ENCODE data around the gene PSMA6. TPM values are rescaled to one million over a fixed set of nuclear protein-coding genes. Genes with fewer than 3 reads are reported as not detected.

PSMA6 gene
- total and polyA plus RNA-seq, 2 of the 13 experiments (the other 11 are each of a cell fraction or from before 2014, with no cell fraction given): 525 to 1,109 TPM

DNA sequence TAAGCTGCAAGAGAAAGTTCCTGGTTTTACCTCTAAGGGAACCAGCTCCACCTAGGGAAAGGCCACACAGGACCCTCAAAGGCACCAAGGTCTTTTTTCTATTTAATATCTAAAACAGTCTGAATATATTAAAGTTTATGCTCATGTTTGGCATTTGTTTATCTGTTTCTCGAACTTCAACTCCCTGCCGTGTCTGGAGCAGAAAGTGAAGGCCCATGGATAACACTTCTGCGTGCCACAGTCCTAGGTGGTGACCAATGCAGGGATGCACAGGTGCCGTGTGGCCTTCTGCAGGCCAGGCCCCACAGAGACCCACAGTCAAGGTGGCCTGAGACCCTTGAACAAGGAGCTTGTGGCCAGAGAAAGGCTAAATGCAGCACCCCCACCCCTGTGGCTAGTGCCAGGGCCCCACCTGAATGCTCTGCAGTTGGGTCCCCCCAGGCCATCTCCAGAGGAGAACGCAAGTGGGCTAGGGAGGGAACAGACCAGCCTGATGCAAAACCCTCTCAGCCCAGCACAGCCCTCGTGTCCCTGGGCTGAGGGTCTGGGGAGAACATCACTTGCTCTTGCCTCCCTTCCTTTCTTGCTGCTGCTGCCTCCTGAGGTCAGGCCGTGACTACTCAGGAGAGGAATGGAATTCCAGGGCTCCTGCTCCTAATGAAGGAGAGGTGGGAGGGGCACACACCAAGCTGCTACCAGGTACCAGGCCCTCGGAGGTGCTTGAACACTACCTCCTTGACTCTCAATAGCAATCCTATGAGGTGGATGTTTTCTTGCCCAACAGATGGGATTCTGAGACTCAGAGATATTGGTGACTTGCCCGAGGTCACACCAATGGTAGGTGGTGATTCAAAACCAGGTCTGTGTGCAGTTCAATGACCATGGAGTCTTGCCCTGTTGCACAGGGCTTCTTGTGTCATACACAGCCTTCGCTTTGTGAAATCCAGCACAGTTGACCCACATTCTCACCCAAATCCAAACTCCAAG lies 45.4 kb downstream of the PSMA6 start (continued):
- TF ChIP-seq, protein P1, sequence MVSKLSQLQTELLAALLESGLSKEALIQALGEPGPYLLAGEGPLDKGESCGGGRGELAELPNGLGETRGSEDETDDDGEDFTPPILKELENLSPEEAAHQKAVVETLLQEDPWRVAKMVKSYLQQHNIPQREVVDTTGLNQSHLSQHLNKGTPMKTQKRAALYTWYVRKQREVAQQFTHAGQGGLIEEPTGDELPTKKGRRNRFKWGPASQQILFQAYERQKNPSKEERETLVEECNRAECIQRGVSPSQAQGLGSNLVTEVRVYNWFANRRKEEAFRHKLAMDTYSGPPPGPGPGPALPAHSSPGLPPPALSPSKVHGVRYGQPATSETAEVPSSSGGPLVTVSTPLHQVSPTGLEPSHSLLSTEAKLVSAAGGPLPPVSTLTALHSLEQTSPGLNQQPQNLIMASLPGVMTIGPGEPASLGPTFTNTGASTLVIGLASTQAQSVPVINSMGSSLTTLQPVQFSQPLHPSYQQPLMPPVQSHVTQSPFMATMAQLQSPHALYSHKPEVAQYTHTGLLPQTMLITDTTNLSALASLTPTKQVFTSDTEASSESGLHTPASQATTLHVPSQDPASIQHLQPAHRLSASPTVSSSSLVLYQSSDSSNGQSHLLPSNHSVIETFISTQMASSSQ (IDR thresholded peaks at IDR 0.05; ENCODE audit: low read depth): no peak
- TF ChIP-seq, protein P1 (CRISPR knock-in tag; IDR thresholded peaks at IDR 0.05; ENCODE audit: borderline replicate concordance): peak; percentile 52; the same call in 1 of the 2 replicates
- TF ChIP-seq ZKSCAN8 (CRISPR knock-in tag; IDR thresholded peaks at IDR 0.05; ENCODE audit: borderline replicate concordance): 0 out of 2 replicates have a peak, but pooled peaks have one; percentile 10
- peak; percentile 85 for TF ChIP-seq TEAD3 (CRISPR knock-in tag; optimal IDR thresholded peaks at IDR 0.05; ENCODE audit: borderline replicate concordance)
- TF ChIP-seq RXRA (CRISPR knock-in tag; IDR thresholded peaks at IDR 0.05): peak; percentile 65
- 0 out of 2 replicates have a peak, but pooled peaks have one; percentile 5 for TF ChIP-seq ZFP41 (CRISPR knock-in tag; IDR thresholded peaks at IDR 0.05; ENCODE audit: borderline replicate concordance)
- 0 out of 2 replicates have a peak, but pooled peaks have one; percentile 21 for TF ChIP-seq GATAD2A (CRISPR knock-in tag; IDR thresholded peaks at IDR 0.05)
- TF ChIP-seq, protein P2, sequence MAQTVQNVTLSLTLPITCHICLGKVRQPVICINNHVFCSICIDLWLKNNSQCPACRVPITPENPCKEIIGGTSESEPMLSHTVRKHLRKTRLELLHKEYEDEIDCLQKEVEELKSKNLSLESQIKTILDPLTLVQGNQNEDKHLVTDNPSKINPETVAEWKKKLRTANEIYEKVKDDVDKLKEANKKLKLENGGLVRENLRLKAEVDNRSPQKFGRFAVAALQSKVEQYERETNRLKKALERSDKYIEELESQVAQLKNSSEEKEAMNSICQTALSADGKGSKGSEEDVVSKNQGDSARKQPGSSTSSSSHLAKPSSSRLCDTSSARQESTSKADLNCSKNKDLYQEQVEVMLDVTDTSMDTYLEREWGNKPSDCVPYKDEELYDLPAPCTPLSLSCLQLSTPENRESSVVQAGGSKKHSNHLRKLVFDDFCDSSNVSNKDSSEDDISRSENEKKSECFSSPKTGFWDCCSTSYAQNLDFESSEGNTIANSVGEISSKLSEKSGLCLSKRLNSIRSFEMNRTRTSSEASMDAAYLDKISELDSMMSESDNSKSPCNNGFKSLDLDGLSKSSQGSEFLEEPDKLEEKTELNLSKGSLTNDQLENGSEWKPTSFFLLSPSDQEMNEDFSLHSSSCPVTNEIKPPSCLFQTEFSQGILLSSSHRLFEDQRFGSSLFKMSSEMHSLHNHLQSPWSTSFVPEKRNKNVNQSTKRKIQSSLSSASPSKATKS (CRISPR knock-in tag; IDR thresholded peaks at IDR 0.05): no peak
- TF ChIP-seq, protein P3, sequence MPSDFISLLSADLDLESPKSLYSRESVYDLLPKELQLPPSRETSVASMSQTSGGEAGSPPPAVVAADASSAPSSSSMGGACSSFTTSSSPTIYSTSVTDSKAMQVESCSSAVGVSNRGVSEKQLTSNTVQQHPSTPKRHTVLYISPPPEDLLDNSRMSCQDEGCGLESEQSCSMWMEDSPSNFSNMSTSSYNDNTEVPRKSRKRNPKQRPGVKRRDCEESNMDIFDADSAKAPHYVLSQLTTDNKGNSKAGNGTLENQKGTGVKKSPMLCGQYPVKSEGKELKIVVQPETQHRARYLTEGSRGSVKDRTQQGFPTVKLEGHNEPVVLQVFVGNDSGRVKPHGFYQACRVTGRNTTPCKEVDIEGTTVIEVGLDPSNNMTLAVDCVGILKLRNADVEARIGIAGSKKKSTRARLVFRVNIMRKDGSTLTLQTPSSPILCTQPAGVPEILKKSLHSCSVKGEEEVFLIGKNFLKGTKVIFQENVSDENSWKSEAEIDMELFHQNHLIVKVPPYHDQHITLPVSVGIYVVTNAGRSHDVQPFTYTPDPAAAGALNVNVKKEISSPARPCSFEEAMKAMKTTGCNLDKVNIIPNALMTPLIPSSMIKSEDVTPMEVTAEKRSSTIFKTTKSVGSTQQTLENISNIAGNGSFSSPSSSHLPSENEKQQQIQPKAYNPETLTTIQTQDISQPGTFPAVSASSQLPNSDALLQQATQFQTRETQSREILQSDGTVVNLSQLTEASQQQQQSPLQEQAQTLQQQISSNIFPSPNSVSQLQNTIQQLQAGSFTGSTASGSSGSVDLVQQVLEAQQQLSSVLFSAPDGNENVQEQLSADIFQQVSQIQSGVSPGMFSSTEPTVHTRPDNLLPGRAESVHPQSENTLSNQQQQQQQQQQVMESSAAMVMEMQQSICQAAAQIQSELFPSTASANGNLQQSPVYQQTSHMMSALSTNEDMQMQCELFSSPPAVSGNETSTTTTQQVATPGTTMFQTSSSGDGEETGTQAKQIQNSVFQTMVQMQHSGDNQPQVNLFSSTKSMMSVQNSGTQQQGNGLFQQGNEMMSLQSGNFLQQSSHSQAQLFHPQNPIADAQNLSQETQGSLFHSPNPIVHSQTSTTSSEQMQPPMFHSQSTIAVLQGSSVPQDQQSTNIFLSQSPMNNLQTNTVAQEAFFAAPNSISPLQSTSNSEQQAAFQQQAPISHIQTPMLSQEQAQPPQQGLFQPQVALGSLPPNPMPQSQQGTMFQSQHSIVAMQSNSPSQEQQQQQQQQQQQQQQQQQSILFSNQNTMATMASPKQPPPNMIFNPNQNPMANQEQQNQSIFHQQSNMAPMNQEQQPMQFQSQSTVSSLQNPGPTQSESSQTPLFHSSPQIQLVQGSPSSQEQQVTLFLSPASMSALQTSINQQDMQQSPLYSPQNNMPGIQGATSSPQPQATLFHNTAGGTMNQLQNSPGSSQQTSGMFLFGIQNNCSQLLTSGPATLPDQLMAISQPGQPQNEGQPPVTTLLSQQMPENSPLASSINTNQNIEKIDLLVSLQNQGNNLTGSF (CRISPR knock-in tag; IDR thresholded peaks at IDR 0.05): peak; percentile 23; the same call in 1 of the 2 replicates
- no peak for TF ChIP-seq PCBP1 (IDR thresholded peaks at IDR 0.05; ENCODE audit: borderline replicate concordance, low read depth, low read length)
- no peak; the same call in 1 of the 2 replicates for TF ChIP-seq MEF2D (CRISPR knock-in tag; IDR thresholded peaks at IDR 0.05)
- TF ChIP-seq ZNF598 (CRISPR knock-in tag; IDR thresholded peaks at IDR 0.05; ENCODE audit: borderline replicate concordance): peak; percentile 72; the same call in 1 of the 2 replicates
- peak; percentile 36 for TF ChIP-seq ZNF776 (CRISPR knock-in tag; IDR thresholded peaks at IDR 0.05)
- TF ChIP-seq SP4 (CRISPR knock-in tag; IDR thresholded peaks at IDR 0.05): no peak
- TF ChIP-seq ZIK1 (CRISPR knock-in tag; IDR thresholded peaks at IDR 0.05; ENCODE audit: borderline replicate concordance, low read depth): peak; percentile 26; the same call in 1 of the 2 replicates
- 0 out of 2 replicates have a peak, but pooled peaks have one; percentile 33 for TF ChIP-seq RXRB (CRISPR knock-in tag; IDR thresholded peaks at IDR 0.05; ENCODE audit: borderline replicate concordance)
